Suppressor macrophage treated with lipopolysaccharide for 1 hour (primary cell): ENCODE measurements around the gene FBN1.

Experiments used
- DNase-seq, 3 donors: peaks; one replicate each; pipeline ENCODE4 v3.0.0-alpha.2; 2020 to 2022

The FBN1 gene

DNA sequence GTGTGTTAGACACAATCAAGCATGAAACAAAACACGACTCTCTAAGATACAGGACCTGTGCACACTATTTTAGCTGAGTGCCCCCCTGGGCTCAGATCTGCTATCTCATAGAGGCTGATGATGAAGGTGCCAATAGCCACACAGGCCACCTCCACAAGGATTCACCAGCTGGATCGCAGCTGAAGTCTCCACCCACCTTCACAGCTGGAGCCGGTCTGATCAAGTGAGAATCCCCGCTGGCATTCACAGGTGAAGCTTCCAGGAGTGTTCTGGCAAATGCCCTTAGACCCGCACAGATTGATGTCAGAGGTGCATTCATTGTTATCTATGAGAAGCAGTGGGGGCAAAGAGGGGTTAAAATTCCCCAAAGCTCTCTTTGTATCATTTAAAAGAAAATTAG, 224.1 kb downstream of the FBN1 start:
- DNase-seq, result no peak

GRCh38 chr15:48419896-48420295, 225.6 kb downstream of the FBN1 start:
- DNase-seq, result no peak

- no peak for DNase-seq
These were observed 227.2 kb downstream of the FBN1 start for GRCh38 chr15:48418343-48418742.

DNA sequence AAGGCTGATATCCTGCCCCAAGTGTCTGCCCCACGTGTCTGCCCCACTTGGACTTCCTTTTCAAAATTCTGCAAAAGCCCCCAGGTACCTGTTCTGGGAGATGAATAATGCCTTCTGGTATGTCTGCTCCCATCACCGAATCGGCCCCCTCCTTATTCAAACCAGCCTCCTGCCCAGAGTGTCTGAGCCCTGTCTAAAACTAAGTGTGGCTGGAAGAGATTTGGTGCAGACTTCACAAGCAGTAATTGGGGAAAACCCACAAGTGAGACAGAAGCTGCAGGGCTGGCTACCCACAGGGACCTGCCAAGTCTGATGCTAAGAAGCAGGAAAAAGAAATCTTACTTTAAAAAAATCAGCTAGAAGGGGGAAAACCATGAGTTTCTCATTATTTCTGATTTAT, 229.2 kb downstream of the FBN1 start:
- DNase-seq, result no peak

DNA sequence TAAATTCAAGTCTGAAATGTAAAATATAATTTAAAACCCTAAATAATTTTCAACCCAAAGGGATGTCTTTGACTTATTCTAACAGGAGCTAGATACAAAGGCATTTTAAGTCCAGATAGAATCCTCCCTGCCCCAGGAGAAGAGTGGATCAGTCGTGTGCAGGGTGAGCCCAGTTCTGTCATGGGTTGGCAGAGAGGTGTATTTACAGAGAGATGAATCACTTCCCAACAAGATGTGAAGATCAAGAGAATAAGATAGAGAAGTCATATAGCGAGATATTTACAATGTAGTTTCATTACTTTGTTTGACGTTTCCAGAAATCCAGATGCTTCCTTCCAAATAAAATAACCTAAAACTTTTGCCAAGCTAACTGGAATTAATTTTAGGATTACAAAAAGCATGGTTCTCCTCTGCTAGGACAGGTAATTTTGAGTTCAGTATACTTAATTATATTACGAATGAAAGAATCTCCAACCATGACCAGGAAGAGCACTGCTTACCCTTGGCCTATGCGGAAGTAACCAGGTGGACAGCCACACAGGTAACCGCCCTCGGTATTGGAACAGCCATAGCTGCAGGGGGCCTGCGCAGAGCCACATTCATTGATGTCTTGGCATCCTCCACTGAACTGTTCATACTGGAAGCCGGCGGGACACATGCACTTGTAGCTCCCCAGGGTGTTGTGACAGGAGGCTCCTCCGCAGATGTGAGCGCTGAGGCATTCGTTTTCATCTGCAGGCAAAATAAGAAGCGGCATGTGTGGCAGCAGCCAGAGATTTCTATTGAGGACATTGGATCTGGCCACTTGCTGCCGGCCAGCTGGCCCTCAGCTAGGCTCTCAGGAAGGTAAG, 230.2 kb downstream of the FBN1 start:
- DNase-seq, result no peak

GRCh38 chr15:48414015-48414414, 231.5 kb downstream of the FBN1 start:
- DNase-seq, result no peak

- no peak for DNase-seq
These were observed 232.2 kb downstream of the FBN1 start for GRCh38 chr15:48413304-48413703.

DNA sequence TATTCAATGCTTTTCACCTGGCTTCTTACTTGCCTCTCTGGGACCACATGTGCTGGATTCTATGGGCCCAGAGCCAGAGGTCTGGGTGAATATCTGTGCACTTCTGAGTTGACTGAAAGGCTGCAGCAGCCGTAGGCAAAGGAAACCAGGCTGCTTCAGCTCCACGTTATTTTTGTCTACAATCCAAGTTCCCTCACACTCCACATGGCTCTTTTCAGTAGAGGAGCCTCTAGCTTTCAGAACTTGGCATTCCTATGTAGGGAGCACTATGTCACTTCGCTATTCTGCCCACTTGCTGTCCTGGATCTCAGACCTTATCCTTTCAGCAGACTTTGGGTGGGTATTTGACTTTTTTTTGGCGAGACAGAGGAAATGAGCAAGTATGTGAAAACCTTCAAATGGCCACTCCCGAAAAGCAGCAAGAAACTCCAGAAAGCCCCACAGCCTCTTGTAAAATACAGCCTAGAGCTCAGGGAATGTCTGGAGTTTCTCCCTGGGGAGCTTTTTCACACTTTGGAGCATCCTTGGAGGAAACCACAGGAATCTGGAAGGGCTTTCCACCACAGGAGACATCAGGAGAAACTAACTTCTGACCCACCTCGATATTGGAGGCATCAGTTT, 233.4 kb downstream of the FBN1 start:
- no peak for DNase-seq

- DNase-seq, result no peak
These were observed 235.9 kb downstream of the FBN1 start for GRCh38 chr15:48409623-48410022.

- no peak for DNase-seq
These were observed 237.2 kb downstream of the FBN1 start for GRCh38 chr15:48408327-48408726.

GRCh38 chr15:48407646-48408045, 237.9 kb downstream of the FBN1 start:
- no peak for DNase-seq

- DNase-seq, result peak in 1 of 3 donors; percentile 2
These were observed 238.6 kb downstream of the FBN1 start for GRCh38 chr15:48406911-48407310.

- no peak for DNase-seq
These were observed 239.1 kb downstream of the FBN1 start for GRCh38 chr15:48406266-48406891.

GRCh38 chr15:48402427-48403177, 242.9 kb downstream of the FBN1 start:
- DNase-seq, result no peak

GRCh38 chr15:48400086-48400485, 245.4 kb downstream of the FBN1 start:
- no peak for DNase-seq

GRCh38 chr15:48397841-48398240, 247.7 kb downstream of the FBN1 start:
- no peak for DNase-seq

GRCh38 chr15:48396020-48396419, 249.5 kb downstream of the FBN1 start:
- DNase-seq, result no peak

GRCh38 chr15:48395521-48396011, 249.9 kb downstream of the FBN1 start:
- no peak for DNase-seq

DNA sequence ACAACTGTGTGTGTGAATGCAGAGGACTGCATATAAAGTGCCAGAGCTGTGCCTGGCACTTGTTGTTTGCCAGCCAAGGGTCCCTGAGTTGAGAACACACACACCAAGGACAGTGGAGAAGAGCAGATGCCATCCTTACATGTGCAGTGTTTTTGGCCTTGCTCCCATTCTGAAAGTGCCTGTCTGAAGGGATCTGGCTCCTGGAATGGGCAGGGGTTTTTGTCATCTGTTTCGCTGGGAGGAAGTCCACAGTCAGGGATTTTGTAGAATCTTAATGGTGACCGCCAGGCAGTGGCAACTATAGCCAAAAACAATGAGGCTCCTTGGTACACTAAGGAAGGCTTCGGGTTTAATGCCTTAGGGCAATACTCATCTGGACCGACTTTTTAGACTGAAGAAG, 250.5 kb downstream of the FBN1 start:
- no peak for DNase-seq

DNA sequence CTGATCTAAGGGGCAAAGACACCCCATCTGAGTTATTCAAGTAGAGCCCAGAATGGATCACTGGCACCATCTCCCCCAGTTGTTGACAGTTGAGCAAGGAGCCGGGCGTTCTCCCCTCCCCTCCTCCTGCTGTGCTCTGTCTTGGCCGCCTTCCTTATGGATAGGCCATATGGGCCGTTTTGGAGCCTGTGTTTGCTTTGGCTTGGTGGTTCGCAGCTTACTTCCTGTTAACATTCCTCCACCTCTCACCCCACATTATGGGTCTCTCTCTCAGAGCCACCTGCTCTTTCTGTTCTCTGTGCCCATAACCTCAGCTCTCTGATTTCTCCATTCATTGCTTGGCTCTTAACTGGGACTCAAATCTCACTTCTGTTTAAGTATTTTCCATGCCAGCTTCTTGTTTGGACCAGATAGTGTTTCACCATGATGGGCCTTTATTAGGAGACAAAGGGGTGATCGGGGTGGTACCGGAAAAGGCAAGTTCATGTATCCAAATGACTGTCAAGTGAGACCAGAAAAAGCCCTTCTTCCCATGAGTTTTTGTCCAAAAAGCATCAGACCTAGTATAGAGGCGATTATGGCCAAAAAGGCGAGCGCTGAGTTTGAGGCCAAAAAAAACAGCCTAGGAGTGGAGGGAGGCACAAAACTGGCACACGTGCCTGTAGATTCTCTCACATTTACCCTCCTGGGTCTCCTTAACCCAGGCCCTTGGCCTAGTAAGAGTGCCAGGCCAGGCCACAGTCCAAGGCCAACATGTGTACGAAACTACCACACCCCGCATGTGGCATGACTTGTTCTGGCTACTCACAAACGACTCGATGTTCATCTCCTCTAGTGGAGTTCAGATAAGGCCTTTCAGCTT, 251.6 kb downstream of the FBN1 start:
- DNase-seq, result no peak

DNA sequence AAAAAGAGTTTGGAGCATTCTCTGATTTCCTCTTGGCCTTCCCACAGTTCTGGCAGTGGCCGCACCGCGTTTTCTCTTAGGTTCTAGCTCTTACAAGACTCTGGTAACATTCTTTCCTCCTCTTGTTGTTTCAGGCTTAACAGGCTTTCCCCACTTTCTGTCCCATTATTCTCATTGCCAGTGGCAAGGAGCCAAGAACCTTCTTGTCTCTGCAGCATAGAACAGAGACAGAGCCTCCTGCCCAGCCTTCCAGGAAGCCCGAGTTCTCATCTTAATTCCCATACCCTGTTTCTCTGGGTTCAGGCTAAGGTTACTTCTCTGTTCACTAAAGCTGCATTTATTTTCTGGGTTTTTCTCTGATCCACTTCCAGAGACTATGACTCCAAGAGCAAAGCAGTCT, 253.2 kb downstream of the FBN1 start:
- DNase-seq, result no peak

DNA sequence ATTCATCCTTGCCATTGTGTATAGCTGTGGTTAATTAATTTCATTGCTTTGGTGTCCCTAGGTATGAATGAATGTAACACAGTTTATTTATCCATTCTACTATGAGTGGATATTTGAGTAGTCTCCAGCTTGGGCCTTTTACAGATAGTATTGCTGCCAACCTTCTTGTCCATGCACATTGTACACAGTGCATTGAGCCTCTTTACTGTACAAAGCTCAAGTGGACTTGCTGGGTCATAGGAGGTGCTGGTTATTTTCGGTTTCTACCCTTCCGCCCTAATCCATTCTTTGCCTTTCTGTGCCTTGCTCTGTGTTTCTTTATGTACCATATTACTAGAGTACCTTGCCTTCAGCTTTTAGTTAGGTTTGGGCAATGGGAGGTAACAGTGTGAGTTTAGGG, 253.6 kb downstream of the FBN1 start:
- no peak for DNase-seq
